ENCODE measurements around the gene MGMT.

- TF ChIP-seq, protein P1, sequence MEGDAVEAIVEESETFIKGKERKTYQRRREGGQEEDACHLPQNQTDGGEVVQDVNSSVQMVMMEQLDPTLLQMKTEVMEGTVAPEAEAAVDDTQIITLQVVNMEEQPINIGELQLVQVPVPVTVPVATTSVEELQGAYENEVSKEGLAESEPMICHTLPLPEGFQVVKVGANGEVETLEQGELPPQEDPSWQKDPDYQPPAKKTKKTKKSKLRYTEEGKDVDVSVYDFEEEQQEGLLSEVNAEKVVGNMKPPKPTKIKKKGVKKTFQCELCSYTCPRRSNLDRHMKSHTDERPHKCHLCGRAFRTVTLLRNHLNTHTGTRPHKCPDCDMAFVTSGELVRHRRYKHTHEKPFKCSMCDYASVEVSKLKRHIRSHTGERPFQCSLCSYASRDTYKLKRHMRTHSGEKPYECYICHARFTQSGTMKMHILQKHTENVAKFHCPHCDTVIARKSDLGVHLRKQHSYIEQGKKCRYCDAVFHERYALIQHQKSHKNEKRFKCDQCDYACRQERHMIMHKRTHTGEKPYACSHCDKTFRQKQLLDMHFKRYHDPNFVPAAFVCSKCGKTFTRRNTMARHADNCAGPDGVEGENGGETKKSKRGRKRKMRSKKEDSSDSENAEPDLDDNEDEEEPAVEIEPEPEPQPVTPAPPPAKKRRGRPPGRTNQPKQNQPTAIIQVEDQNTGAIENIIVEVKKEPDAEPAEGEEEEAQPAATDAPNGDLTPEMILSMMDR (IDR thresholded peaks at IDR 0.05): no peak
- TF ChIP-seq POLR2A (IDR thresholded peaks at IDR 0.05): no peak
Measured at GRCh38 chr10:129728905-129729795, 262.1 kb downstream of the MGMT start.
